ENCODE results near the gene ARPC4.
"Not testable (repeated sequence)": the region's sequence is repeated elsewhere in the genome, so short reads cannot be mapped to it uniquely, and the experiment has no call there.

The ARPC4 gene

GRCh38 chr3:9770276-9770812 lies 22.5 kb upstream of the ARPC4 start:
- no peak for DNase-seq (ENCODE audit: insufficient read length, low spot score)
- no peak for FAIRE-seq
- TF ChIP-seq CTCF (IDR thresholded peaks at IDR 0.05; ENCODE audit: insufficient read depth, missing control alignments): no peak

- DNase-seq (ENCODE audit: insufficient read length, low spot score); FAIRE-seq: not testable (repeated sequence)
Measured at GRCh38 chr3:9771007-9771406, 21.9 kb upstream of the ARPC4 start.

- FAIRE-seq: no peak
- TF ChIP-seq CTCF (IDR thresholded peaks at IDR 0.05; ENCODE audit: insufficient read depth, missing control alignments): no peak
- no peak for DNase-seq (ENCODE audit: insufficient read length, low spot score)
Measured at GRCh38 chr3:9776896-9777693, 15.8 kb upstream of the ARPC4 start.

- no peak for TF ChIP-seq CTCF (IDR thresholded peaks at IDR 0.05; ENCODE audit: insufficient read depth, missing control alignments)
- FAIRE-seq (no peak), DNase-seq (ENCODE audit: insufficient read length, low spot score) (no peak)
Measured at GRCh38 chr3:9777694-9778021, 15.2 kb upstream of the ARPC4 start.

- no peak for FAIRE-seq
- no peak for TF ChIP-seq CTCF (IDR thresholded peaks at IDR 0.05; ENCODE audit: insufficient read depth, missing control alignments)
- DNase-seq (ENCODE audit: insufficient read length, low spot score): no peak
Measured at GRCh38 chr3:9778143-9779074, 14.5 kb upstream of the ARPC4 start.

GRCh38 chr3:9779075-9779593 lies 13.7 kb upstream of the ARPC4 start:
- DNase-seq (ENCODE audit: insufficient read length, low spot score) (no peak), FAIRE-seq (no peak)
- TF ChIP-seq CTCF (IDR thresholded peaks at IDR 0.05; ENCODE audit: insufficient read depth, missing control alignments): no peak

- DNase-seq (ENCODE audit: insufficient read length, low spot score) (no peak), FAIRE-seq (no peak)
- TF ChIP-seq CTCF (IDR thresholded peaks at IDR 0.05; ENCODE audit: insufficient read depth, missing control alignments): no peak
Measured at GRCh38 chr3:9779721-9780457, 13.0 kb upstream of the ARPC4 start.

Measured in D721Med (cell line).